NK-92 treated with Interleukin-12 subunit alpha and Interleukin-12 subunit beta, amount 100 ng/mL, for 24 hours (cell line): ENCODE data around the gene ZNF200.

Experiments
- DNase-seq: peaks from one replicate; lab custom pipeline; 2025; lab: John Stamatoyannopoulos, UW

ZNF200 gene

GRCh38 chr16:3175157-3176093, 59.5 kb downstream of the ZNF200 start:
- DNase-seq, result no peak

- DNase-seq, result no peak
These were observed 60.3 kb downstream of the ZNF200 start for GRCh38 chr16:3174618-3175148.

GRCh38 chr16:3173892-3174617, 60.9 kb downstream of the ZNF200 start:
- peak; percentile 57 for DNase-seq
